Testis (tissue), 3 donors: Measurements from ENCODE around the gene GATA6. TPM values are rescaled to one million over a fixed set of nuclear protein-coding genes. Genes with fewer than 3 reads are reported as not detected.
"Not testable (repeated sequence)": the region's sequence is repeated elsewhere in the genome, so short reads cannot be mapped to it uniquely, and the experiment has no call there.

Experiments
- DNase-seq: peaks from one replicate; pipeline ENCODE4 v3.0.0-alpha.2; 2019
- H3K27ac ChIP-seq, 2 donors: fragments of 200-600 bp; sonication (generic); one replicate each; pipeline ENCODE4 v1.5.1; 2019
- H3K27me3 ChIP-seq: fragments of 200-600 bp; sonication (generic); one replicate; pipeline ENCODE4 v1.5.1; 2019
- H3K36me3 ChIP-seq: fragments of 200-600 bp; sonication (generic); one replicate; pipeline ENCODE4 v1.5.1; 2017; ENCODE audit warnings: low read depth; ENCODE audit errors: missing control alignments
- H3K4me1 ChIP-seq: fragments of 200-600 bp; sonication (generic); one replicate; pipeline ENCODE4 v1.5.1; 2019
- H3K4me3 ChIP-seq, 2 donors: fragments of 200-600 bp; sonication (generic); one replicate each; pipeline ENCODE4 v1.5.1; 2017 to 2019
- H3K9me3 ChIP-seq: fragments of 200-600 bp; sonication (generic); one replicate; pipeline ENCODE4 v1.5.1; 2017
- POLR2A ChIP-seq: fragments of 450-650 bp; IDR thresholded peaks from one replicate; pipeline ENCODE4 v1.6.1; 2017; ENCODE audit warnings: antibody characterized with exemption, mild to moderate bottlenecking, moderate library complexity
- WGBS, 2 donors: methylation state at CpG; one replicate each; pipeline ENCODE4 v1.1.5; 2018; 5-methylcytosine and 5-hydroxymethylcytosine counted together
- intact Hi-C: fragments of 100-400 bp; cut with DNase I; formaldehyde crosslinking; loops from one replicate; pipeline ENCODE4 v1.15.1; 2023; ENCODE audit warnings: low total_unique reads
- polyA plus RNA-seq: library from polyadenylated mRNA; stranded (reverse); fragments of 350-450 nt; fragmentation: Illumina TruSeq; extraction: RNeasy Lipid Tissue Mini Kit (QIAGEN cat#74804); gene quantifications from one replicate; pipeline ENCODE4 v1.2.3, GENCODE V29; 2014; ENCODE audit warnings: low read depth, low replicate concordance; ENCODE audit not compliant: insufficient read depth
- total RNA-seq, 2 donors: library from RNA; depleted of rRNA; stranded (reverse); fragments of >200 nt; gene quantifications; one replicate each; pipeline ENCODE4 v1.2.3, GENCODE V29; 2016
- TF ChIP-seq, protein P1 (sequence below), 3 experiments: fragments of 450-650 bp in 2 of 3; fragments of 200-600 bp in 1 of 3; sonication (generic) in 1 of 3; IDR thresholded peaks; one replicate each; pipeline ENCODE4 v1.5.1; 2016 to 2019; ENCODE audit warnings: antibody characterized with exemption in 3 of 3, mild to moderate bottlenecking in 2 of 3, moderate library complexity in 1 of 3

Gene GATA6
- total and polyA plus RNA-seq, 3 donors from 2014 or later: 13.8 to 54.6 (median 50.5) TPM

GRCh38 chr18:22191923-22192322 is 22.5 kb downstream of the GATA6 start:
- no peak for DNase-seq
- H3K4me3 ChIP-seq: no peak overlapping the region
- whole genome bisulfite sequencing, 2 donors: 31 to 47% methylated on average over 4 of the region's 4 CpGs
- H3K27me3 ChIP-seq: no peaks in the 10 kb centered on the region
- peaks cover 34% of the 10 kb centered on the region for H3K4me1 ChIP-seq
- no peaks in the 10 kb centered on the region for H3K9me3 ChIP-seq
- no peaks in the 10 kb centered on the region for H3K36me3 ChIP-seq
- TF ChIP-seq, protein P1, sequence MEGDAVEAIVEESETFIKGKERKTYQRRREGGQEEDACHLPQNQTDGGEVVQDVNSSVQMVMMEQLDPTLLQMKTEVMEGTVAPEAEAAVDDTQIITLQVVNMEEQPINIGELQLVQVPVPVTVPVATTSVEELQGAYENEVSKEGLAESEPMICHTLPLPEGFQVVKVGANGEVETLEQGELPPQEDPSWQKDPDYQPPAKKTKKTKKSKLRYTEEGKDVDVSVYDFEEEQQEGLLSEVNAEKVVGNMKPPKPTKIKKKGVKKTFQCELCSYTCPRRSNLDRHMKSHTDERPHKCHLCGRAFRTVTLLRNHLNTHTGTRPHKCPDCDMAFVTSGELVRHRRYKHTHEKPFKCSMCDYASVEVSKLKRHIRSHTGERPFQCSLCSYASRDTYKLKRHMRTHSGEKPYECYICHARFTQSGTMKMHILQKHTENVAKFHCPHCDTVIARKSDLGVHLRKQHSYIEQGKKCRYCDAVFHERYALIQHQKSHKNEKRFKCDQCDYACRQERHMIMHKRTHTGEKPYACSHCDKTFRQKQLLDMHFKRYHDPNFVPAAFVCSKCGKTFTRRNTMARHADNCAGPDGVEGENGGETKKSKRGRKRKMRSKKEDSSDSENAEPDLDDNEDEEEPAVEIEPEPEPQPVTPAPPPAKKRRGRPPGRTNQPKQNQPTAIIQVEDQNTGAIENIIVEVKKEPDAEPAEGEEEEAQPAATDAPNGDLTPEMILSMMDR (IDR thresholded peaks at IDR 0.05): no peak
- TF ChIP-seq POLR2A: no peak
- intact Hi-C loops: no loop called here
- peak overlapping the region; percentile 60 to 63 for H3K27ac ChIP-seq

DNA sequence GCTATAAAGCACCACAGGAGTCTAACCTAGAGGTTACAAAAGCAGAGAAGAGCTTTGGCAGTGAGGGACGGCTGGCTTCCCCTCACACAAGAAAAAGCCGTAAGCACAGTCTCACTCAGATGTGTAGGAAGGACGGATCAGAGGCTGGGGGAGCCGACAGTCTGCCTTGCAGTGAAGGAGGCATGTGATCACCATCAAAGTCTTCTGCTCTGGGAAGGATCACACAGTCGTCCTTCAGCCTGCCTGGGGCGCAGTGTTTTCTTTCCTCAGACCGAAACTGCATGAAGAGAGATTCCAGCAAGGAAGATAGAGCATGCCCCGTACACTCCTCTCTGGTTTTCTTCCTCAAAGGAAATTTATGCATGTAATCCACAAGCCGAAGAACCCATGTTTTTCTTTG is 24.1 kb downstream of the GATA6 start:
- no peaks in the 10 kb centered on the region for H3K9me3 ChIP-seq
- no peak overlapping the region for H3K4me3 ChIP-seq
- TF ChIP-seq POLR2A: no peak
- TF ChIP-seq, protein P1 (IDR thresholded peaks at IDR 0.05): no peak

DNA sequence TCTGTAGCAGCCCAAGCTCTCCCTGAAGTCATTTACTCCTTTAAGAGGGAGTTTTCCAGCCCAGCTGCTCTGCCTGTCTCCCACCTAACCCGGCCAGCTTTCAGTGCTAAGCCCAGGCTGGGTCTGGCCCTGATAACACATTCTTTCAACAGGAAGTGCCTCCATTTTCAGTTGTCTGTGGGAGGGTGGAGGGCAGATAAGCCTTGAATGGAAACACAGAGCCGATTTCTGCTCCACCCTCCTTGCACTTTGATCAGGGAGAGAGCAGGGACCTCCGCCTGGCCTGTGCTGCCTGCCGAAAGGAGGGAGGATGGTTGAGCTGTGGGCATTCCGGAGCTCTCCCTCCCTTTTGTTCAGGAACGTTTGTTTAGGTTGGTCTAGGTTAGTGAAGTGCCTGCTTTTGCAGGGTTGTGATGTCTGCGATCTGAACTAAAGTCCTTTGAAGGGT is 24.8 kb downstream of the GATA6 start:
- Histone ChIP-seq H3K4me3 (no peak overlapping the region), H3K27ac (peak overlapping the region; percentile 60 to 63), H3K9me3 (no peaks in the 10 kb centered on the region), H3K27me3 (no peaks in the 10 kb centered on the region), H3K36me3 (no peaks in the 10 kb centered on the region), H3K4me1 (peaks cover 37% of the 10 kb centered on the region)
- intact Hi-C loops: no loop called here
- no peak for TF ChIP-seq POLR2A
- TF ChIP-seq, protein P1 (IDR thresholded peaks at IDR 0.05): no peak
- 37% methylated on average over 6 to 7 of the region's 7 CpGs for WGBS, 2 donors
- DNase-seq: peak; percentile 82

More for the DNA sequence above, 24.1 kb downstream of the GATA6 start:
- H3K27me3 ChIP-seq: no peaks in the 10 kb centered on the region
- DNase-seq: peak; percentile 71
- H3K27ac ChIP-seq: peak overlapping the region; percentile 60 to 63
- H3K4me1 ChIP-seq: peaks cover 37% of the 10 kb centered on the region
- no peaks in the 10 kb centered on the region for H3K36me3 ChIP-seq
- 9 to 18% methylated on average over 9 of the region's 9 CpGs for WGBS, 2 donors
- intact Hi-C loops: no loop called here

DNA sequence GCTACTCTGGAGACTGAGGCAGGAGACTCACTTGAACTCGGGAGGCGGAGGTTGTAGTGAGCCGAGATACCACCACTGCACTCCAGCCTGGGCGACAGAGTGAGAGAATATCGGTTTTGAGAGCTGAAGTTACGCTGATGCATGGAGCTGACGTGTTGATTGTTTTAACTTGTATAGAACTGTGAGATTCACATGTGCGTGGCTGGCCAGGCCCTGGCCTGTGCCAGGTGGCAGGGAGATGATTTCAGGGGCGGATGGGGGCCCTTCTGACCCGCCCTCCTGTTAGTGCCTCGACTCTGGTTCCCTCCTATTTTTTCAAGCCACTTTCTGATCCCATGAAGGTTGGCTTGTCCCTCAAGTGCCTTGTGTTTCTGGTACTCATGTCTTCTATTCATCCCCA is 25.7 kb downstream of the GATA6 start:
- Histone ChIP-seq H3K27me3 (no peaks in the 10 kb centered on the region), H3K4me3 (no peak overlapping the region), H3K4me1 (peaks cover 37% of the 10 kb centered on the region), H3K27ac (peak overlapping the region in 1 of 2 donors; percentile 60), H3K9me3 (no peaks in the 10 kb centered on the region), H3K36me3 (no peaks in the 10 kb centered on the region)
- WGBS, 2 donors: 84 to 89% methylated on average over 11 of the region's 11 CpGs
- no peak for DNase-seq
- intact Hi-C loops: no loop called here
- TF ChIP-seq POLR2A: no peak
- TF ChIP-seq, protein P1 (IDR thresholded peaks at IDR 0.05): no peak

DNA sequence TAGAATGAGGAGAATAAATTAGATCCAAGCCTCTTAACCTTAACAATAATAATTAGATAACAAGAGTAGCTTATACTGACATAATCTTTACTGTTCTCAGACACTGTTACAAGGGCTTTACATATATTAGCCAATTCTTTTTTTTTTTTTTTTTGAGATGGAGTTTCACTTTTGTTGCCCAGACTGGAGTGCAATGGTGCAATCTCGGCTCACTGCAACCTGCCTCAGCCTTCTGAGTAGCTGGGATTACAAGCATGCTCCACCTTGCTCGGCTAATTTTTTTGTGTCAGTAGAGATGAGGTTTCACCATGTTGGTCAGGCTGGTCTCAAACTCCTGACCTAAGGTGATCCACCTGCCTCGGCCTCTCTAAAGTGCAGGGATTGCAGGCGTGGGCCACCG is 27.6 kb downstream of the GATA6 start:
- intact Hi-C loops, H3K9me3 ChIP-seq, H3K27me3 ChIP-seq, H3K27ac ChIP-seq, H3K4me3 ChIP-seq, DNase-seq, H3K36me3 ChIP-seq: not testable (repeated sequence)
- WGBS, 2 donors: 89 to 93% methylated on average over 5 of the region's 5 CpGs
- peaks cover 20% of the 10 kb centered on the region for H3K4me1 ChIP-seq
